SK-N-MC (cell line): Measurements from ENCODE around the gene LRP1-AS.

Experiments
- EZH2 ChIP-seq: fragments of 200-600 bp; sonication (generic); IDR thresholded peaks from one replicate; pipeline ENCODE4 v1.6.1; 2017; ENCODE audit warnings: antibody characterized with exemption
- FOXP2 ChIP-seq: optimal IDR thresholded peaks from 2 replicates; pipeline ENCODE3; 2011; ENCODE audit warnings: mild to moderate bottlenecking, moderate library complexity; ENCODE audit not compliant: insufficient read depth; ENCODE audit errors: extremely low read length, control extremely low read depth
- POLR2AphosphoS5 ChIP-seq: IDR thresholded peaks from 2 replicates; pipeline ENCODE4 v1.6.1; 2012; ENCODE audit warnings: mild to moderate bottlenecking, low read depth, low read length, borderline replicate concordance

- peak; percentile 22; the same call in 1 of the 2 replicates for TF ChIP-seq POLR2AphosphoS5
- no peak for TF ChIP-seq EZH2
- no peak for TF ChIP-seq FOXP2
Observed at GRCh38 chr12:57096748-57097553, 50.5 kb downstream of the LRP1-AS start.
